Upper lobe of left lung (tissue), 6 donors: ENCODE data around the gene KCND2. TPM values are rescaled to one million over a fixed set of nuclear protein-coding genes. Genes with fewer than 3 reads are reported as not detected.

Source experiments
- ATAC-seq, 2 donors: fragments of 200-7000 bp; cut with Tn5 transposase; one replicate each; pipeline ENCODE4 v1.9.1; 2022; ENCODE audit warnings: mild to moderate bottlenecking in 2 of 2, moderate library complexity in 2 of 2; ENCODE audit not compliant: low FRiP score in 2 of 2
- DNase-seq, 2 donors: peaks; one replicate each; pipeline ENCODE4 v3.0.0-alpha.2; 2019 to 2020
- H3K27ac ChIP-seq, 4 donors: fragments of 200-600 bp; sonication (generic); one replicate each; pipeline ENCODE4 v1.5.1; 2016 to 2019
- H3K27me3 ChIP-seq, 4 donors: fragments of 200-600 bp; sonication (generic); one replicate each; pipeline ENCODE4 v1.5.1; 2017 to 2019
- H3K36me3 ChIP-seq, 4 donors: fragments of 200-600 bp; sonication (generic); one replicate each; pipeline ENCODE4 v1.5.1; 2016 to 2019
- H3K4me1 ChIP-seq, 4 donors: fragments of 200-600 bp; sonication (generic); one replicate each; pipeline ENCODE4 v1.5.1; 2018 to 2019
- H3K4me3 ChIP-seq, 4 donors: fragments of 200-600 bp; sonication (generic); one replicate each; pipeline ENCODE4 v1.5.1; 2017 to 2019; ENCODE audit warnings: mild to moderate bottlenecking in 2 of 4, moderate library complexity in 1 of 4
- H3K9me3 ChIP-seq, 4 donors: fragments of 200-600 bp; sonication (generic); one replicate each; pipeline ENCODE4 v1.5.1; 2018 to 2019
- EP300 ChIP-seq, 4 donors: sonication (generic); formaldehyde crosslinking; IDR thresholded peaks; one replicate each; pipeline ENCODE4 v1.5.1; 2017; ENCODE audit warnings: antibody characterized with exemption in 4 of 4, control low read depth in 2 of 4
- POLR2A ChIP-seq, 4 donors: fragments of 450-650 bp; IDR thresholded peaks; one replicate each; pipeline ENCODE4 v1.5.1; 2016 to 2017; ENCODE audit warnings: antibody characterized with exemption in 4 of 4, mild to moderate bottlenecking in 2 of 4
- POLR2AphosphoS5 ChIP-seq, 2 donors: sonication (generic); formaldehyde crosslinking; IDR thresholded peaks; one replicate each; pipeline ENCODE4 v1.5.1; 2017; ENCODE audit warnings: antibody characterized with exemption in 2 of 2
- WGBS, 2 donors: methylation state at CpG; one replicate each; pipeline ENCODE4 v1.1.5; 2017 to 2018; 5-methylcytosine and 5-hydroxymethylcytosine counted together
- total RNA-seq, 6 donors: library from RNA; depleted of rRNA in 4 of 6; stranded (reverse); fragments of >200 nt in 4 of 6; gene quantifications; one replicate each; pipeline versions ENCODE4 v1.1.0 to v1.2.1, GENCODE V29; 2016 to 2021
- TF ChIP-seq, protein P1 (sequence below), 6 experiments: fragments of 450-650 bp in 4 of 6; fragments of 200-600 bp in 2 of 6; sonication (generic) in 2 of 6; IDR thresholded peaks; one replicate each; pipeline ENCODE4 v1.5.1; 2016 to 2019; ENCODE audit warnings: antibody characterized with exemption in 6 of 6
- donor health status: DM: no; HTN: no; CAD: no; lungs with moderate emphysema.
- donor health status: DM: no; HTN: yes; CAD: no; lungs with severe emphysema.

The KCND2 gene
- total RNA-seq, 6 donors from 2014 or later = under 0.01 to 0.67 (median 0.23) TPM; not detected in 2

DNA sequence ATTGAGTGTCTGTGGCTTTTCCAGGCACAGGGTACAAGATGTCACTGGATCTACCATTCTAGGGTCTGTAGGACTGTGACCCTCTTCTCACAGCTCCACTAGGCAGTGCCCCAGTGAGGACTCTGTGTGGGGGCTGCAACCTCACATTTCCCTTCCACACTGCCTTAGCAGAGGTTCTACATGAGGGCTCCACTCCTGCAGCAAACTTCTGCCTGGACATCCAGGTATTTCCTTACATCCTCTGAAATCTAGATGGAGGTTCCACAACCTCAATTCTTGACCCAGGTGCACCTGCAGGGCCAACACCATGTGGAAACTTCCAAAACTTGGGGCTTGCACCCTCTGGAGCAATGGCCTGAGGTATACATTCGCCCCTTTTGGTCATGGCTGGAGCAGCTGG is 183.7 kb downstream of the KCND2 start:
- 50 to 90% methylated on average over 1 of the region's 1 CpG for WGBS, 2 donors
- Histone ChIP-seq H3K27me3 (no peaks in the 10 kb centered on the region), H3K36me3 (no peaks in the 10 kb centered on the region), H3K27ac (no peak overlapping the region), H3K4me1 (no peaks in the 10 kb centered on the region), H3K4me3 (no peak overlapping the region), H3K9me3 (peaks cover 0 to 12% (median 5%) of the 10 kb centered on the region in 4 donors)
- no peak for ATAC-seq
- TF ChIP-seq, protein P1, sequence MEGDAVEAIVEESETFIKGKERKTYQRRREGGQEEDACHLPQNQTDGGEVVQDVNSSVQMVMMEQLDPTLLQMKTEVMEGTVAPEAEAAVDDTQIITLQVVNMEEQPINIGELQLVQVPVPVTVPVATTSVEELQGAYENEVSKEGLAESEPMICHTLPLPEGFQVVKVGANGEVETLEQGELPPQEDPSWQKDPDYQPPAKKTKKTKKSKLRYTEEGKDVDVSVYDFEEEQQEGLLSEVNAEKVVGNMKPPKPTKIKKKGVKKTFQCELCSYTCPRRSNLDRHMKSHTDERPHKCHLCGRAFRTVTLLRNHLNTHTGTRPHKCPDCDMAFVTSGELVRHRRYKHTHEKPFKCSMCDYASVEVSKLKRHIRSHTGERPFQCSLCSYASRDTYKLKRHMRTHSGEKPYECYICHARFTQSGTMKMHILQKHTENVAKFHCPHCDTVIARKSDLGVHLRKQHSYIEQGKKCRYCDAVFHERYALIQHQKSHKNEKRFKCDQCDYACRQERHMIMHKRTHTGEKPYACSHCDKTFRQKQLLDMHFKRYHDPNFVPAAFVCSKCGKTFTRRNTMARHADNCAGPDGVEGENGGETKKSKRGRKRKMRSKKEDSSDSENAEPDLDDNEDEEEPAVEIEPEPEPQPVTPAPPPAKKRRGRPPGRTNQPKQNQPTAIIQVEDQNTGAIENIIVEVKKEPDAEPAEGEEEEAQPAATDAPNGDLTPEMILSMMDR (IDR thresholded peaks at IDR 0.05) = no peak
- TF ChIP-seq POLR2A (IDR thresholded peaks at IDR 0.05) = no peak
- no peak for TF ChIP-seq EP300 (IDR thresholded peaks at IDR 0.05)
- no peak for TF ChIP-seq POLR2AphosphoS5 (IDR thresholded peaks at IDR 0.05)
- no peak for DNase-seq

DNA sequence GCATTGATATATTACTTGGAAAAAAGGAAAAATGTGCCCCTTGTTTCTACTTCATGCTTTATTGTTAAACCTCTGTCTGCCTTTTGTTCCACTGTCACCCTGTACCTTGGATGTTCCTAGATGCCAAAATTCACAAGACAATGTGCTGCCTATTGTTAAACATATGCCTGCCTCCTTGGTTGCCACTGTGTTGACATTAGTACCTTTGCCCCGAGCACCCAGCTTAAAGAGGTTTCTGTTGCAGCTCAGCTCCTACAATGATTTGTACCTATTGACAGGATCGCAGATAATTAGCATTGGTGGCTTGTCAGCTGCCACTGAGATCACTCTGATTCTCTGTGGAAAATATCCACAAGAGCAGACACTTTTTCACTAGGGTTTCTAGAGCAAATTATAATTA is 188.0 kb downstream of the KCND2 start:
- WGBS, 2 donors = 36 to 42% methylated on average over 2 of the region's 2 CpGs
- Histone ChIP-seq H3K27me3 (no peaks in the 10 kb centered on the region), H3K9me3 (peaks cover 0 to 7% (median 5%) of the 10 kb centered on the region in 4 donors), H3K4me3 (no peak overlapping the region), H3K4me1 (no peaks in the 10 kb centered on the region), H3K36me3 (no peaks in the 10 kb centered on the region), H3K27ac (no peak overlapping the region)
- DNase-seq (no peak), ATAC-seq (no peak)
- TF ChIP-seq POLR2AphosphoS5 (IDR thresholded peaks at IDR 0.05) = no peak
- TF ChIP-seq POLR2A (IDR thresholded peaks at IDR 0.05) = no peak
- no peak for TF ChIP-seq EP300 (IDR thresholded peaks at IDR 0.05)
- TF ChIP-seq, protein P1 (IDR thresholded peaks at IDR 0.05) = no peak

DNA sequence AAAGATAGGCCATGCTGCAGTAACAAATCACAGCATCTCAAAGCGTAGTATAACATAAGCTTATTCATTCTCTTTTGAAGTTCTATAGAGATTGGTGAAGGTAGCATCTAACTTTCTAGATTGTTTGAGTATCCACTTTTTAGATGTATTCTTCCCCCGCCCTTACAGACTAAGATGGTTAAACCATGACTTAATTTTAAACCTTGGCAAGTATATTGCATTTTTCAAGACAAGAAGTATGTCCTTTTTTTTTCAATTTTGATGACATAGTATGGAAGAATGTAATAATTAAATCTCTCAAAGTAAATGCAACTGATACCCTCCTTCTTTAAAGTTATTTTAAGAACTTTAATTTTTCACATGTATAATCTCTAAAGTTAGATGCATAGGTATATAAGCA is 190.0 kb downstream of the KCND2 start:
- TF ChIP-seq POLR2AphosphoS5 (IDR thresholded peaks at IDR 0.05) (no peak), POLR2A (IDR thresholded peaks at IDR 0.05) (no peak)
- TF ChIP-seq, protein P1 (IDR thresholded peaks at IDR 0.05) = no peak
- Histone ChIP-seq H3K4me3 (no peak overlapping the region), H3K27ac (no peak overlapping the region), H3K27me3 (no peaks in the 10 kb centered on the region), H3K4me1 (no peaks in the 10 kb centered on the region), H3K9me3 (no peaks in the 10 kb centered on the region), H3K36me3 (no peaks in the 10 kb centered on the region)
- no peak for ATAC-seq
- WGBS, 2 donors = 76 to 81% methylated on average over 2 of the region's 2 CpGs
- no peak for DNase-seq

GRCh38 chr7:120464104-120464503 is 191.1 kb downstream of the KCND2 start:
- 81 to 86% methylated on average over 4 of the region's 4 CpGs for WGBS, 2 donors
- no peaks in the 10 kb centered on the region for H3K27me3 ChIP-seq
- no peak for ATAC-seq
- DNase-seq = no peak
- H3K4me3 ChIP-seq = no peak overlapping the region
- TF ChIP-seq EP300 (IDR thresholded peaks at IDR 0.05) (no peak), POLR2A (IDR thresholded peaks at IDR 0.05) (no peak), POLR2AphosphoS5 (IDR thresholded peaks at IDR 0.05) (no peak)
- TF ChIP-seq, protein P1 (IDR thresholded peaks at IDR 0.05) = no peak
- H3K27ac ChIP-seq = no peak overlapping the region
- no peaks in the 10 kb centered on the region for H3K9me3 ChIP-seq
- H3K4me1 ChIP-seq = no peaks in the 10 kb centered on the region
- H3K36me3 ChIP-seq = no peaks in the 10 kb centered on the region

DNA sequence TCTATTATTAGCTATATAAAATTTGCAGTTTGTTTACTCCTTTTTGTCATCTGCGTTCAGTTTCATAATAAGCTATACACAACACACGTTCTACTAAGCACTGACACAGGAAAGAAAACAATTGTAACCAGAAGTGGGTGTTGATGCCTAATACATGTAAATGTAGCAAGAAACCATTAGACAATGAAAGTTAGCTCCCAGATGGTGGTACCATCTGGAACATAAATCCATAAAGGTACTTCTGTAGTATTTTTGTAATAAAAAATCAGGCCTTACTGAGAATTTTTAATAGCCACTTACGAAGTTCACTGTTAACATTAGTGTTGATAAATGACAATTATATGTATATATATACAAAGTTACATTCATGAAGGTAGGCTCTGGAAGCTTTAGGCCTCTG is 194.7 kb downstream of the KCND2 start:
- no peak overlapping the region for H3K27ac ChIP-seq
- no peaks in the 10 kb centered on the region for H3K36me3 ChIP-seq
- ATAC-seq (no peak), DNase-seq (no peak)
- WGBS, 2 donors = 73 to 84% methylated on average over 3 of the region's 3 CpGs
- H3K4me1 ChIP-seq = no peaks in the 10 kb centered on the region
- TF ChIP-seq, protein P1 (IDR thresholded peaks at IDR 0.05) = no peak
- TF ChIP-seq POLR2A (IDR thresholded peaks at IDR 0.05) = no peak
- no peak for TF ChIP-seq POLR2AphosphoS5 (IDR thresholded peaks at IDR 0.05)
- TF ChIP-seq EP300 (IDR thresholded peaks at IDR 0.05) = no peak
- no peak overlapping the region for H3K4me3 ChIP-seq
- H3K9me3 ChIP-seq = no peaks in the 10 kb centered on the region
- no peaks in the 10 kb centered on the region for H3K27me3 ChIP-seq
